Right lobe of liver (tissue), 4 donors: Measurements from ENCODE around the gene SGCA.

ENCODE experiments used
- POLR2A ChIP-seq: fragments of 450-650 bp; IDR thresholded peaks from one replicate; pipeline ENCODE4 v1.6.1; 2017; ENCODE audit warnings: antibody characterized with exemption, mild to moderate bottlenecking
- TF ChIP-seq, protein P1 (sequence below), 4 donors: fragments of 200-600 bp in 3 of 4; fragments of 450-650 bp in 1 of 4; IDR thresholded peaks; one replicate each; pipeline versions ENCODE4 v1.5.1 to v1.8.0; 2016 to 2022; ENCODE audit warnings: antibody characterized with exemption in 4 of 4, mild to moderate bottlenecking in 2 of 4
- donor health status: DM: no; HTN: no; CAD: no.
- donor health status: DM: no; HTN: no; CAD: no.
- donor health status: DM: no; HTN: yes; CAD: no.

DNA sequence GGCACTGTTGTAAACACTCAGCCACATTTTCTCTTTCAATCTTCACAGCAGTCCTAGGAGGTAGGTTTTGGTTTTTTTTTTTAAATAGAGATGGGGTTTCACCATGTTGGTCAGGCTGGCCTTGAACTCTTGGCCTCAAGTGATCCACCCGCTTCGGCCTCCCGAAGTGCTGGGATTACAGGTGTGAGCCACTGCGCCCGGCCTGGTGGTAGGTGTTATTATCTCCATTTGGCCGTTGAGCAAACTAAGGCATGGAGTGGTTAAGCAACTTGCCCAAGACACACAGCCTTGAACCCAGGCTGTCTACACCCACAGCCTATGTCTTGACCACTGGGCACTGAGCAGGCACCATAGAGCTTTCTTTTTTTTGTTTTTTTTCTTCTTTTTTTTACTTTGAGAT is 8.6 kb downstream of the SGCA start:
- TF ChIP-seq, protein P1, sequence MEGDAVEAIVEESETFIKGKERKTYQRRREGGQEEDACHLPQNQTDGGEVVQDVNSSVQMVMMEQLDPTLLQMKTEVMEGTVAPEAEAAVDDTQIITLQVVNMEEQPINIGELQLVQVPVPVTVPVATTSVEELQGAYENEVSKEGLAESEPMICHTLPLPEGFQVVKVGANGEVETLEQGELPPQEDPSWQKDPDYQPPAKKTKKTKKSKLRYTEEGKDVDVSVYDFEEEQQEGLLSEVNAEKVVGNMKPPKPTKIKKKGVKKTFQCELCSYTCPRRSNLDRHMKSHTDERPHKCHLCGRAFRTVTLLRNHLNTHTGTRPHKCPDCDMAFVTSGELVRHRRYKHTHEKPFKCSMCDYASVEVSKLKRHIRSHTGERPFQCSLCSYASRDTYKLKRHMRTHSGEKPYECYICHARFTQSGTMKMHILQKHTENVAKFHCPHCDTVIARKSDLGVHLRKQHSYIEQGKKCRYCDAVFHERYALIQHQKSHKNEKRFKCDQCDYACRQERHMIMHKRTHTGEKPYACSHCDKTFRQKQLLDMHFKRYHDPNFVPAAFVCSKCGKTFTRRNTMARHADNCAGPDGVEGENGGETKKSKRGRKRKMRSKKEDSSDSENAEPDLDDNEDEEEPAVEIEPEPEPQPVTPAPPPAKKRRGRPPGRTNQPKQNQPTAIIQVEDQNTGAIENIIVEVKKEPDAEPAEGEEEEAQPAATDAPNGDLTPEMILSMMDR (IDR thresholded peaks at IDR 0.05) = no peak
- no peak for TF ChIP-seq POLR2A
